Uterus (tissue), 4 donors: ENCODE measurements around the gene SMARCE1. TPM values are rescaled to one million over a fixed set of nuclear protein-coding genes. Genes with fewer than 3 reads are reported as not detected.

Source experiments
- DNase-seq, 2 donors: peaks; one replicate each; pipeline ENCODE4 v3.0.0-alpha.2; 2019 to 2020
- H3K27ac ChIP-seq, 2 donors: fragments of 200-600 bp; sonication (generic); 1 replicate in 1 of 2; 2 replicates in 1 of 2; pipeline ENCODE4 v1.5.1; 2016 to 2018
- H3K27me3 ChIP-seq, 2 donors: fragments of 200-600 bp; sonication (generic); one replicate each; pipeline ENCODE4 v1.5.1; 2018 to 2019; ENCODE audit warnings: control low read depth in 1 of 2
- H3K36me3 ChIP-seq, 2 donors: fragments of 200-600 bp; sonication (generic); one replicate each; pipeline ENCODE4 v1.5.1; 2019; ENCODE audit warnings: control low read depth in 1 of 2
- H3K4me1 ChIP-seq, 2 donors: fragments of 200-600 bp; sonication (generic); one replicate each; pipeline ENCODE4 v1.5.1; 2018 to 2019; ENCODE audit warnings: control low read depth in 1 of 2
- H3K4me3 ChIP-seq, 2 donors: fragments of 200-600 bp; sonication (generic); 1 replicate in 1 of 2; 2 replicates in 1 of 2; pipeline ENCODE4 v1.5.1; 2018 to 2019; ENCODE audit warnings: mild to moderate bottlenecking in 1 of 2
- H3K9me3 ChIP-seq, 2 donors: fragments of 200-600 bp; sonication (generic); one replicate each; pipeline ENCODE4 v1.5.1; 2019; ENCODE audit warnings: control low read depth in 1 of 2
- CTCF ChIP-seq, 4 experiments: fragments of 200-600 bp in 2 of 4; fragments of 450-650 bp in 2 of 4; sonication (generic) in 2 of 4; IDR thresholded peaks; one replicate each; pipeline ENCODE4 v1.5.1; 2016 to 2019; ENCODE audit warnings: antibody characterized with exemption in 4 of 4, mild to moderate bottlenecking in 2 of 4, moderate library complexity in 1 of 4
- POLR2A ChIP-seq, 2 donors: fragments of 450-650 bp; IDR thresholded peaks; one replicate each; pipeline ENCODE4 v1.6.1; 2016; ENCODE audit warnings: antibody characterized with exemption in 2 of 2, mild to moderate bottlenecking in 1 of 2, moderate library complexity in 1 of 2
- intact Hi-C: fragments of 100-400 bp; cut with DNase I; formaldehyde crosslinking; loops from one replicate; pipeline ENCODE4 v1.15.1; 2023; ENCODE audit warnings: low total_unique reads
- total RNA-seq, 4 donors: library from RNA; depleted of rRNA in 3 of 4; stranded (reverse); fragments of >200 nt in 3 of 4; gene quantifications; one replicate each; pipeline versions ENCODE4 v1.1.0 to v1.2.4, GENCODE V29; 2014 to 2023
- donor health status: DM: yes; HTN: yes; CAD: no.

The SMARCE1 gene
- total RNA-seq, 4 donors from 2014 or later = 109 to 401 (median 159) TPM

- Histone ChIP-seq H3K27ac (no peak overlapping the region), H3K4me1 (no peaks in the 10 kb centered on the region), H3K4me3 (no peak overlapping the region), H3K27me3 (no peaks in the 10 kb centered on the region), H3K9me3 (no peaks in the 10 kb centered on the region), H3K36me3 (no peaks in the 10 kb centered on the region)
- DNase-seq = no peak
- intact Hi-C loops = no loop called here
- TF ChIP-seq POLR2A (IDR thresholded peaks at IDR 0.05) (no peak), CTCF (IDR thresholded peaks at IDR 0.05) (no peak)
These were observed 13.7 kb downstream of the SMARCE1 start for GRCh38 chr17:40633871-40634270.

GRCh38 chr17:40632216-40632615, 15.4 kb downstream of the SMARCE1 start:
- H3K4me3 ChIP-seq = no peak overlapping the region
- H3K9me3 ChIP-seq = no peaks in the 10 kb centered on the region
- H3K36me3 ChIP-seq = no peaks in the 10 kb centered on the region
- H3K4me1 ChIP-seq = no peaks in the 10 kb centered on the region
- TF ChIP-seq CTCF (IDR thresholded peaks at IDR 0.05) = no peak
- no peak for TF ChIP-seq POLR2A (IDR thresholded peaks at IDR 0.05)
- H3K27ac ChIP-seq = no peak overlapping the region
- H3K27me3 ChIP-seq = no peaks in the 10 kb centered on the region
- DNase-seq = no peak
- intact Hi-C loops = no loop called here

GRCh38 chr17:40629842-40630241, 17.8 kb downstream of the SMARCE1 start:
- H3K9me3 ChIP-seq = no peaks in the 10 kb centered on the region
- TF ChIP-seq POLR2A (IDR thresholded peaks at IDR 0.05) = no peak
- TF ChIP-seq CTCF (IDR thresholded peaks at IDR 0.05) = no peak
- H3K27ac ChIP-seq = no peak overlapping the region
- H3K4me3 ChIP-seq = no peak overlapping the region
- no peak for DNase-seq
- no peaks in the 10 kb centered on the region for H3K36me3 ChIP-seq
- H3K4me1 ChIP-seq = no peaks in the 10 kb centered on the region
- intact Hi-C loops = no loop called here
- H3K27me3 ChIP-seq = no peaks in the 10 kb centered on the region

GRCh38 chr17:40625311-40625710, 22.3 kb downstream of the SMARCE1 start:
- H3K4me3 ChIP-seq = no peak overlapping the region
- TF ChIP-seq CTCF (IDR thresholded peaks at IDR 0.05) (no peak), POLR2A (IDR thresholded peaks at IDR 0.05) (no peak)
- H3K27me3 ChIP-seq = no peaks in the 10 kb centered on the region
- intact Hi-C loops = no loop called here
- peaks cover 3 to 10% of the 10 kb centered on the region in 2 donors for H3K4me1 ChIP-seq
- no peak overlapping the region for H3K27ac ChIP-seq
- no peaks in the 10 kb centered on the region for H3K36me3 ChIP-seq
- no peak for DNase-seq
- no peaks in the 10 kb centered on the region for H3K9me3 ChIP-seq

GRCh38 chr17:40623419-40624210, 24.0 kb downstream of the SMARCE1 start:
- intact Hi-C loops = no loop called here
- Histone ChIP-seq H3K27ac (no peak overlapping the region), H3K4me3 (no peak overlapping the region), H3K4me1 (peaks cover 3 to 10% of the 10 kb centered on the region in 2 donors), H3K27me3 (no peaks in the 10 kb centered on the region), H3K9me3 (no peaks in the 10 kb centered on the region), H3K36me3 (no peaks in the 10 kb centered on the region)
- no peak for DNase-seq
- TF ChIP-seq POLR2A (IDR thresholded peaks at IDR 0.05) (no peak), CTCF (IDR thresholded peaks at IDR 0.05) (no peak)
